ENCODE results near the gene RPS6KA2.

DNA sequence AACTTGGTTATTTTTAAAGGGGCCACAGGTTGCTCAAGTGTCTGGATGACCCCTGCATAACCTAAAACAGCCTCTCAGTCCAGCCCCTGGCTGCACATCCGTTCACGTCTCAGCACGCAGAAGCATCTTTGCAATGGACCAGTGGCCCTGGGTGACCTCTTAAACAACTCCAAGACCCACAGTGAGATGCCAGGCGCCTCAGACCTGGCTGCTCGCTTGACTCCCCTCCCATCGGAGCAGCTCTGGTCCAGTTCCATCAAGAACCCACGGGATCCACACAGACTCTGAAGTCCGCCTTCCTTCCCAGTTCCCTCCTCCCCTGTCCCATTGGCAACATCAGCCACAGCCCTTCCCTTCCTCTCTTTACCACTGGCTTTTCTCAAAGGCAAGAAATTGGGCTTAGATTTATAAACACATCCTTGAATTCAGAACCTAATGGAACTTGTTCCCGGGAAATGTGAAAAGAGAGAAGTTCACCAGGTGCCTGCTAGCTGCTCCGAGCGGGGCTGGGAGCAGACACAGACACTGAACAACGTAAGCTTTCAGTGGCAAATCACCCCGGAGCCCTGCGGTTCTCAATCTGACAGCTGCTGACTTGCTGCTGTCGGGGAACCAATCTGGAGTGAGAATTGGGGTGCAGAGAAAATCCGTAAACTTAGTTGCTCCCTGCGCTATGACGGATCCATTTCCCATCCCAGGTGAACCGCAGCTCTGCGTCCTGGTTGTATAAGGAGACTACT, 204.7 kb downstream of the RPS6KA2 start:
- TF ChIP-seq, protein P1, sequence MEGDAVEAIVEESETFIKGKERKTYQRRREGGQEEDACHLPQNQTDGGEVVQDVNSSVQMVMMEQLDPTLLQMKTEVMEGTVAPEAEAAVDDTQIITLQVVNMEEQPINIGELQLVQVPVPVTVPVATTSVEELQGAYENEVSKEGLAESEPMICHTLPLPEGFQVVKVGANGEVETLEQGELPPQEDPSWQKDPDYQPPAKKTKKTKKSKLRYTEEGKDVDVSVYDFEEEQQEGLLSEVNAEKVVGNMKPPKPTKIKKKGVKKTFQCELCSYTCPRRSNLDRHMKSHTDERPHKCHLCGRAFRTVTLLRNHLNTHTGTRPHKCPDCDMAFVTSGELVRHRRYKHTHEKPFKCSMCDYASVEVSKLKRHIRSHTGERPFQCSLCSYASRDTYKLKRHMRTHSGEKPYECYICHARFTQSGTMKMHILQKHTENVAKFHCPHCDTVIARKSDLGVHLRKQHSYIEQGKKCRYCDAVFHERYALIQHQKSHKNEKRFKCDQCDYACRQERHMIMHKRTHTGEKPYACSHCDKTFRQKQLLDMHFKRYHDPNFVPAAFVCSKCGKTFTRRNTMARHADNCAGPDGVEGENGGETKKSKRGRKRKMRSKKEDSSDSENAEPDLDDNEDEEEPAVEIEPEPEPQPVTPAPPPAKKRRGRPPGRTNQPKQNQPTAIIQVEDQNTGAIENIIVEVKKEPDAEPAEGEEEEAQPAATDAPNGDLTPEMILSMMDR (IDR thresholded peaks at IDR 0.05) = no peak
- no peak for TF ChIP-seq POLR2A (IDR thresholded peaks at IDR 0.05)
